Breast epithelium (tissue), 4 donors: Measurements from ENCODE around the gene PHLDA1. TPM values are rescaled to one million over a fixed set of nuclear protein-coding genes. Genes with fewer than 3 reads are reported as not detected.
"Not testable (repeated sequence)": the region's sequence is repeated elsewhere in the genome, so short reads cannot be mapped to it uniquely, and the experiment has no call there.

Experiments
- DNase-seq, 2 donors: peaks; one replicate each; pipeline ENCODE4 v3.0.0-alpha.2; 2019; ENCODE audit warnings: low spot score in 2 of 2
- H3K27ac ChIP-seq, 2 donors: fragments of 200-600 bp; sonication (generic) in 1 of 2; one replicate each; pipeline ENCODE4 v1.5.1; 2016 to 2019; ENCODE audit warnings: mild to moderate bottlenecking in 1 of 2
- H3K27me3 ChIP-seq, 2 donors: fragments of 200-600 bp; sonication (generic) in 1 of 2; one replicate each; pipeline versions ENCODE4 v1.5.1 to v1.6.0; 2017 to 2019; ENCODE audit warnings: control low read depth in 1 of 2, mild to moderate bottlenecking in 1 of 2
- H3K36me3 ChIP-seq: fragments of 200-600 bp; one replicate; pipeline ENCODE4 v1.5.1; 2019
- H3K4me1 ChIP-seq, 2 donors: fragments of 200-600 bp; sonication (generic); one replicate each; pipeline ENCODE4 v1.5.1; 2016 to 2019; ENCODE audit warnings: control low read depth in 1 of 2
- H3K4me3 ChIP-seq, 3 donors: fragments of 200-600 bp; sonication (generic); 1 replicate in 2 of 3; 2 replicates in 1 of 3; pipeline ENCODE4 v1.5.1; 2016 to 2019; ENCODE audit warnings: mild to moderate bottlenecking in 3 of 3, moderate library complexity in 2 of 3
- H3K9me3 ChIP-seq, 2 donors: fragments of 200-600 bp; sonication (generic) in 1 of 2; one replicate each; pipeline ENCODE4 v1.5.1; 2016 to 2019; ENCODE audit warnings: control low read depth in 1 of 2
- CTCF ChIP-seq, 3 donors: fragments of 450-650 bp; IDR thresholded peaks; one replicate each; pipeline ENCODE4 v1.5.1; 2016 to 2017; ENCODE audit warnings: antibody characterized with exemption in 3 of 3, mild to moderate bottlenecking in 3 of 3, moderate library complexity in 3 of 3
- POLR2A ChIP-seq: fragments of 450-650 bp; IDR thresholded peaks from one replicate; pipeline ENCODE4 v1.6.1; 2016; ENCODE audit warnings: antibody characterized with exemption, mild to moderate bottlenecking, moderate library complexity
- POLR2AphosphoS5 ChIP-seq, 3 donors: sonication (generic); formaldehyde crosslinking; IDR thresholded peaks; one replicate each; pipeline ENCODE4 v1.6.1; 2017; ENCODE audit warnings: antibody characterized with exemption in 3 of 3
- intact Hi-C: fragments of 100-400 bp; cut with DNase I; formaldehyde crosslinking; loops from one replicate; pipeline ENCODE4 v1.15.1; 2023; ENCODE audit warnings: low total_unique reads
- total RNA-seq, 3 donors: library from RNA; depleted of rRNA; stranded (reverse); fragments of >200 nt; gene quantifications; one replicate each; pipeline ENCODE4 v1.1.0, GENCODE V29; 2016

The PHLDA1 gene
- total RNA-seq, 3 donors from 2014 or later, result 5.8 to 32.6 (median 23.6) TPM

GRCh38 chr12:75994069-75994740, 37.4 kb downstream of the PHLDA1 start:
- H3K9me3 ChIP-seq, result no peaks in the 10 kb centered on the region
- TF ChIP-seq CTCF (IDR thresholded peaks at IDR 0.05) (no peak), POLR2A (no peak), POLR2AphosphoS5 (IDR thresholded peaks at IDR 0.05) (no peak)
- no peak overlapping the region for H3K27ac ChIP-seq
- no peaks in the 10 kb centered on the region for H3K27me3 ChIP-seq
- DNase-seq, result no peak
- no peaks in the 10 kb centered on the region for H3K4me1 ChIP-seq
- H3K36me3 ChIP-seq, result no peaks in the 10 kb centered on the region
- intact Hi-C loops, result no loop called here
- no peak overlapping the region for H3K4me3 ChIP-seq

- Histone ChIP-seq H3K36me3 (no peaks in the 10 kb centered on the region), H3K9me3 (no peaks in the 10 kb centered on the region), H3K27ac (no peak overlapping the region), H3K4me1 (no peaks in the 10 kb centered on the region), H3K4me3 (no peak overlapping the region), H3K27me3 (no peaks in the 10 kb centered on the region)
- no peak for DNase-seq
- TF ChIP-seq POLR2AphosphoS5 (IDR thresholded peaks at IDR 0.05), result no peak
- TF ChIP-seq CTCF (IDR thresholded peaks at IDR 0.05), result no peak
- no peak for TF ChIP-seq POLR2A
- intact Hi-C loops, result no loop called here
Observed at GRCh38 chr12:75991753-75992152, 39.8 kb downstream of the PHLDA1 start.

GRCh38 chr12:75990189-75990912, 41.2 kb downstream of the PHLDA1 start:
- TF ChIP-seq POLR2AphosphoS5 (IDR thresholded peaks at IDR 0.05) (no peak), POLR2A (no peak), CTCF (IDR thresholded peaks at IDR 0.05) (no peak)

GRCh38 chr12:75987709-75988108, 43.9 kb downstream of the PHLDA1 start:
- H3K36me3 ChIP-seq, H3K9me3 ChIP-seq, H3K4me3 ChIP-seq, H3K27ac ChIP-seq, intact Hi-C loops, H3K4me1 ChIP-seq, DNase-seq, H3K27me3 ChIP-seq: not testable (repeated sequence)

More at GRCh38 chr12:75990189-75990912, 41.2 kb downstream of the PHLDA1 start:
- H3K4me1 ChIP-seq, result no peaks in the 10 kb centered on the region
- no peak overlapping the region for H3K4me3 ChIP-seq
- H3K27ac ChIP-seq, result no peak overlapping the region
- intact Hi-C loops, result no loop called here
- no peaks in the 10 kb centered on the region for H3K36me3 ChIP-seq
- H3K9me3 ChIP-seq, result no peaks in the 10 kb centered on the region
- no peak for DNase-seq
- no peaks in the 10 kb centered on the region for H3K27me3 ChIP-seq

GRCh38 chr12:75986001-75986746, 45.4 kb downstream of the PHLDA1 start:
- H3K4me1 ChIP-seq, result no peaks in the 10 kb centered on the region
- no peak overlapping the region for H3K27ac ChIP-seq
- H3K4me3 ChIP-seq, result no peak overlapping the region
- H3K36me3 ChIP-seq, result no peaks in the 10 kb centered on the region
- no peaks in the 10 kb centered on the region for H3K9me3 ChIP-seq
- no peaks in the 10 kb centered on the region for H3K27me3 ChIP-seq
- DNase-seq, result no peak
- no peak for TF ChIP-seq POLR2A
- intact Hi-C loops, result no loop called here

- intact Hi-C loops, result no loop called here
- Histone ChIP-seq H3K4me3 (no peak overlapping the region), H3K27ac (no peak overlapping the region), H3K27me3 (no peaks in the 10 kb centered on the region), H3K4me1 (no peaks in the 10 kb centered on the region), H3K36me3 (no peaks in the 10 kb centered on the region), H3K9me3 (no peaks in the 10 kb centered on the region)
- TF ChIP-seq POLR2A, result no peak
- no peak for DNase-seq
Observed at GRCh38 chr12:75985566-75985965, 46.0 kb downstream of the PHLDA1 start.
